ENCODE measurements around the gene NEK4.
"Not testable (repeated sequence)": the region's sequence is repeated elsewhere in the genome, so short reads cannot be mapped to it uniquely, and the experiment has no call there.

The NEK4 gene

DNA sequence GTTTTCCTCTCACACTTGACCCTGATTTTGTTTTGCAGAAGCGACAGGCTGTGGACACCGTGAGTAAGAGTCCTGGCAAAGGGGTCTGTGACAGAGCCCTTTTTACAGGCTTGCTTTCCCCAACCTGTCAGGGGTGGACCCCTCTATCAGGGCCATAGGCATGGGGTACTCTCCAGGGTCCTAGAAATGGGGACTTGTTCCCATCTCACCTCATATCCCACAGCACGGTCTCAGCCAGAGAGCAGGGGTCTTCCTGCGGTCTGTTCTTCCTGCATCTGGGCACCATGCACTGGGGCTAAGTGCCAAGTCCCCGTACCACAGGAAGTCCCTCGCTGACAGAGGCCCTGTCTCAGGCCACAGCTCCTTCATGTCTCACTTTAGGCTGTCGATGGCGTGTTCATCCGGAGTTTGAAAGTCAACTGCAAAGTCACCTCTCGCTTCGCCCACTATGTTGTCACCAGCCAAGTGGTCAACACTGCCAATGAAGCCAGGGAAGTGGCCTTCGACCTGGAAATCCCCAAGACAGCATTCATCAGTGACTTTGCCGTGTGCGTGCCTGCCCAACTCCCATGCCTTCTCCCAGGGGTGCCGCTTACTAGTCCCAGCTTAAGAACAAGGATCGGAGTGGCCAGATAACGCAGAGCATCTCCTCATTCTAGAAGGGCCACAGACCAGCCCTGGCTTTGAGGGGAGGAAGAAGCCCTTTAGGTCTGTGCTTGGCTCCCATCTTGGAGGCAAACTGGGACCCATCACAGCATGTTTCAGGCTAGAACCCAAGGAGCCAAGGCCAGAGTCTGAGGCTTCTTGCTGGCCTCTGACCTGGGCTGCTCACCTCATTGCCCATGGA, 7.4 kb upstream of the NEK4 start:
- no peak for DNase-seq

DNA sequence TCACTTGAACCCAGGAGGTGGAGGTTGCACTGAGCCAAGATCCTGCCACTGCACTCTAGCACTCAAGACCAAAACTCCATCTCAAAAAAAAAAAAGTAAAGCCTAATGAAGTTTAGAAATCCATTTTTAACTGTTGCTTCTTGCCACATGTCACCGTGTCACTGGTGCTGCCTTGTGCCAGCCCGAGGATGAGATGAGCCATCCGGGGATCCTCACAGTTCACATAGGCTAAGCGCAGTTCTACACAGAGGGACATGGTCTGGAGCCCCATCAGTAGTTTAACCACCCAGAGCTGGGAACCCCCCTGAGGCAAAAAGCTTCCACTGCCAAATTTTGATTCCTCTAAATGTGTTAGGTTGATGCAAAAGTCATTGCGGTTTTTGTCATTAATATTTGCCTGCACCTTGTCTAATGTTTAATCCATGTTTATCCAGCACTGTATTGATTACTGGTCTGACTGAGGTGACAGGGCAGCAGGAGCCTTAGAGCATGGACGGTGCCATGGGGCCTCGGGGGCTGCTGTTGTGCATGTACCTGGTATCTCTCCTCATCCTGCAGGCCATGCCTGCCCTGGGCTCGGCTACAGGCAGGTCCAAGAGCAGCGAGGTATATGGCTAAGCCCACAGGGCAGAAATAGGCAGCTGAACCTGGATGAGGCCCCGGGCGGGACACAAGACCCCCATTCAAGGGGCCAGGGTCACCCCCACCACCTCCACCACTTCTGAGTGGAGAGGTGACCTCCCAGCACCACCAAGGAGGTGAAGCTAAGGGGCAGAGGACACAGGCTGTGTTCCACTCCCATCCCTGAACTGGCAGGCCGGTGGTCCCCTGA, 6.6 kb upstream of the NEK4 start, which contains the start of gene ITIH1:
Gene ITIH1, plus strand, starts transcription at position 473 of the 832 bp plus-strand sequence. Its CDS starts 17 bp downstream, at position 490.
- no peak for DNase-seq

DNA sequence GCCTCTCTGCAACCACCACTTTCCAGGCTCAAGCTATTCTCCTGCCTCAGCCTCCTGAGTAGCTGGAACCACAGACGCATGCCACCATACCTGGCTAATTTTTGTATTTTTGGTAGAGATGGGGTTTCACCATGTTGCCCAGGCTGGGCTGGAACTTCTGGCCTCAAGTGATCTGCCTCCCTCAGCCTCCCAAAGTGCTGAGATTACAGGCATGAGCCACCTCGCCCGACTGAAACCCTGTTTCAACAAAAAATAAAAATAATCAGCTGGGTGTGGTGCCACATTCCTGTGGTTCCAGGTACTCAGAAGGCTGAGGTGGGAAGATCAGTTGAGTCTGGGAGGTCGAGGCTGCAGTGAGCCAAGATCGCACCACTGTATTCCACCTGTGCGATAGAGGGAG, 5.7 kb upstream of the NEK4 start:
- DNase-seq = not testable (repeated sequence)

DNA sequence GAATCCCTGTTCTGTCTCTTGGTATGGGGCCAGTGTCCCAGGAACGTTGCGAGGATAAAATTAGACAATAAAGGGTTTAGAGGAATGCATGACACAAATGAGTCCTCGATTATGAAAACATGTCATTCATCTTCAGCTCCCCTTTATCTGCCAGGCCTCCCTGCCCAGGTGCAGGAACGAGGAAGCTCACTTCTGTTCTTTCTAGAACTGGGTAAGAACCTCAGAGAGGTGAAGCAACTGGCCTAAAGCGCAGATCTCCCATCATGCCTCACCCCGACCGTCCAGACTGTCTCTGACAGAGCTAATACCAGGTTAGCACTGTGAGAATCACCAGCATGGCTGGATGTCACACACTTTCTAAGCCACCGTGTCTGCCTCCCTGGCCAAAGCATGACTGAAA, 5.1 kb upstream of the NEK4 start:
- no peak for DNase-seq

DNA sequence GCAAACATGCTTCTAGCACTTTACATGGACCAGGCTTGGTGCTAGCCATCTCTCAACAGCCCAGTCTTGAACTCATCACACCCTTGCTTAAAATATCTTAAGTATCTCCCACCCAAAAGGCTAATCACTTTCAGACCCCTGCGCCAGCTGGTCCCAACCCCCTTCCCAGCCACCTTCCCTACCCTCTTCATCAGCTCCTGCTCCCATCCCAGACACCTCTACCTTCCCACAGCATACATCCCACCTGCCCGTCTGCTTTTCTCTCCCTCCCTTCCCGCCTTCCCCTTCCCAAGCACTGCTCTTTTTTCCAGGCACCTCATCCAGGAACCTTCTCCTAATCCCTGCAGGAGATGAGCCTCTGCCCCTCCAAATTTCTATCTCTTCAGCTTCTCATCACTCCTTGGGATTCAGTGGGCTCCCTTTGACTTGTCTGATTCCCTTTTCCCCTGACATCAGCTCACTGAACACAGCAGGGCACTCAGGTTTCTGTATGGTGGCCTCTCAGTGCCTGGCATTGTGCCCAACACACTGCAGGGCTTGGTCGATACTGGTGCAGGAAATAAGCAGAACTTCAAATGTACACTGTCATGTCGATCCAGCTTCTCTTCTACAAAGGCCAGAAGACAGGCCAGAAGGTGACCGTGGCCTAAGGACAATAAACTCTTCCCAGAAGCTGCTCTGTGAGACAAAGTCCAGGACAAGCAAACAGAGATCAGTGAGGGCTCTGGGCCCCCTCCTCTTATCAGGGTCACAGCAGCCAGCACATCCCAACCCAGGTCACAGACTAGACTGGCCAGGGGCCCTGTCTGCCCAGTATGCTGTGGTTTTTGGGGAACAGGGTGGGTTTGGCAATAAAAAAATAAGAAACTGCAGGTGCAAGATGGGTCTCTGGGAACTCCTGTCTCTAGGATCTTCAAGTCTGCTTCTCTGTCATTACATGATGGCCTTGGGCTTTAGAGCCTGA, 4.4 kb upstream of the NEK4 start:
- DNase-seq = no peak

DNA sequence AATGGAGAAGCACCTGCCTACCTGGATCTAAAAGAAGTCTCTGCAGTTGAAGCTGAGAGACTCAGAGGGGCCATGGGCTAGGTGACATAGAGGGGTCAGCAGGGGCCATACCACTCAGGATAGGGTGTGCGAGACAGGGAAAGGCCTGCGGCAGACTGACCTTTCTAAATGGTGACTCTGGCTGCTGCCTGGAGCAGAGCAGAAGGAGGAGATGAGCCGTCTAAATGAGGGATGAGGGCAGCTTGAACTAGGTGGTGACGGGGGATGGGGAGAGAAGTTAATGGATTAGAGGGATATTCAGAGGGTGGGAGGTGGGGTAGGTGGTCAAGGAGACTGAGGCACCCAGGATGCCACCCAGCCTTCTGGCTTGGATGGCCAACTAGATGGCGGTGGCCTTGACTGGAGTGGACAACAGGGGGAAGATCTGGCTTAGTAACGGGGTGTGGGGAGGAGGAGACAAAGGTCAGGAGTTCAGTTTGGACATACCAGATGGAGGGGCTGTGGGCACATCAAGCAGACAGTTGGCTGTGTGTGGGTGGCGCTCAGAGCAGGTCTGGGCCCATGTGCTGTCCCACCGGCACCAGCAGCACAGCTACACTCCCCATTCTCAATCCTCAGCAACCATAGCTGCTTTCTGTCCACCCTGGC, 3.5 kb upstream of the NEK4 start:
- DNase-seq = no peak

DNA sequence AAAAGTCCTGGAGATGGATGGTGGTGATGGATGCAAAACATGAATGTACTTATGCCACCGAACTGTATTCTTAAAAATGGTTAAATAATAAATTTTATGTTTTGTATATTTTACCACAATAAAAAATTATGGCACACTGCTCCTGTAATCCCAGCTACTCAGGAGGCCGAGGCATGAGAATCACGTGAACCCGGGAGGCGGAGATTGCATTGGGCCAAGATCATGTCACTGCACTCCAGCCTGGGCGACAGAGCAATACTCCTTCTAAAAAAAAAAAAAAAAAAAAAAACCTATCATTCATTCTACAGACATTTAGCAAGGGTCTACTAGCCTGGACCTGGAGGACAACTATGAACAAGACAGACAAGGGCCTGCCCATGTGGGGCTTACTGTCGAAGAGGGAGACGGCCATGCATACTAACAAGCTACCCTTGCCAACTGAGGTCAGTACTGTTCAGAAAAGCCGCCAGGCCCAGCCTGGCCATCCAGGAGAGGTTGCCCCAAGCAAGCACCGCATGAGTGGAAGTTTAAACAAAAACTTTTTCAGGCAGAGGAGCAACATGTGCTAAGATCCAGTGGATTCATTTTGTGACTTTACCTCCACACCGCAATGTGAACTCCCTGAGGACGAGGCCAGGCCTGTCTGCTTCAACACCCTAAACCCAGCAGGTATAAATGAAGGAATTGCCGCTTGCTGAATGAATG, 2.8 kb upstream of the NEK4 start:
- DNase-seq = no peak

DNA sequence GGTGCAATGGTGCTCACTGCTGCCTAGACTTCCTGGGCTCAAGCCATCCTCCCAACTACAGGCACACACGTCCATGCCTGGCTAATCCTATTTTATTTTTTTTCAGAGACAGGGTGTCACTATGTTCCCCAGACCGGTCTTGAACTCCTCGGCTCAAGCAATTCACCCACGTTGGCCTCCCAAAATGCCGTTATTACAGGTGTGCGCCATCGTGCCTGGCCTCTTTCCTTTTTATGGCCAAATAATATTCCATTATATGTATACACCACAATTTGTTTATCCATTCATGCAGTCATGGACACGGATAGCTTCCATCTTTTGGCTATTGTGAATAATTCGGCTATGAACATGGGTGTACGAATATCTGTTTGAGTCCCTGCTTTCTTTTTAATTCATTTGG, 962 bp upstream of the NEK4 start:
- no peak for DNase-seq

DNA sequence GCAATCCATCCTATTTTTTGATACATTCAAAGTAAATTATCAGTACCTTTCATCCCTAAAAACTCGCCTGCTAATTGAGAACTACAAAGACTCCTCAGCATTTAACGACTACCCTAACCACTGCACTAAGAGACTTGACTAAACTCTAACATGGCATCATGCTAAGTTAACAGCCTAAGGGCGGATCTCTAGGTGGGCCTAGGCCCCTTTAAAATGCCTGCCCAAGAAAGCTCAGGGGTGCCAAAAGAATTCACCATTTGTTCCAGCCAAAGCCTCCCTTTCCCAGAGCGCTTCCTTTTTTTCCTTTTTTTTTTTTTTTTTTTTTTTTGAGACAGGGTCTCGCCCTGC, 568 bp upstream of the NEK4 start:
- DNase-seq = no peak

DNA sequence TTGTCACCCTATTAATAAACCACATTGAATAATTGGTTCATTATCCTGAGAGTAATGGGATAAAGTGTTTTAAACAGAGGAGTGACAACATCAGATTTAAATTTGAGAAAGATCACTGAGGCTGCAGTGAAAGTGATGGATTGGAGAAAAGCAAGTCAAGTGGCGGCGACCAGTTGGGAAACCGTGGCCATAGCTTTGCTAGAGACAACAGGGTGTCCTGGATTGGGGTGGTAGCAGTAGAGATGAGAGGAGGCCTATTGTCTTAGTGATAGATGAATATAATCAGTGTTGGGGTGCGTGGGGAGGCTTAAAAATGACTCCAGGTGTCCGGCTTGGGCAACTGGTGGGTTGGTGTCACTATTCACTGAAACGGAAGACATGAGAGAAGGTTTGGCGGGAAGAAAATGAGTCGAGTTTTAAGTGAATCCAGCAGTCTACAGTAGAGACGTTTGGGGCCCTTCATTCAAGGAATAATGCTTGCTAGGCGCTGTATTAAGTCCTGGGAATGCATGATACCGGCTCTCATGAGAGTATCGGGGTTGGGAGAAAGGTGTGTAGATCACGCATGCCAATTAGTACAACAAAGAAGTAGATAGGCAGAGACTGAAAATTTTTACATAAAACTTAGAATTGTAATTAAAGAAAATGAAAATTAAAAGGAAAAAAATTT, 819 bp downstream of the NEK4 start:
- DNase-seq = no peak

DNA sequence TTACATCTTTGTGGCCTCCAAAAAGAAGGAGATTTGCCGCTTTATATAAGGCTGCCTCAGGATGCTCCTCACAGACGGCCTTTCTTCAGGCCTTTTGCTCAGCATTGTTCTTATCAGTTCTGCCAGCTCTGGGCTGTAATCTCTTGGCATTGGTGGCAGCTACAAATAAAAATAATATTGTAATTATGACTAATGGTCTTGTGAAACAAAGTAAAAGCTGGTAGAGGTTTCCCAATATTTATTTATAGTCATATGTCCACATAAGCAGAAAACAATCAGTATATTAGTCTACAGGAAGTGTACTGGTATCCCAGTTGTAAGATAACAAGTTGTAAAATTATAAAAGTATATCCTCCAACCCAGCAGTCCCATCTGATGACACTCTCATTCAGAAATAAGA, 7.3 kb downstream of the NEK4 start:
- DNase-seq = no peak

DNA sequence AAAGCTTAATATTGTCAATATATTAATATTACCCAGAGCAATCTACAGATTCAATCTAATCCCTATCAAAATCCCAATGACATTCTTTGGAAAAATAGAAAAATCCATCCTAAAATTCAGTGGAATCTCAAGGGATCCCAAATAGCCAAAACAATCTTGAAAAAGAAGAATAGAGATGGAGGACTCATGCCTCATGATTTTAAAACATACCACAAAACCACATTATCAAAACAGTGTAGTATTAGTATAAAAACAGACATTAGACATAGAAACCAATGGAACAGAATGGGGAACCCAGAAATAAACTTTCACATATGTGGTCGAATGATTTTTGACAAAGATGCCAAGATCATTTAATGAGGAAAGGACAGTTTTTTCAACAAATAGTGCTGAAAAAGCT, 14.6 kb downstream of the NEK4 start:
- DNase-seq = no peak

DNA sequence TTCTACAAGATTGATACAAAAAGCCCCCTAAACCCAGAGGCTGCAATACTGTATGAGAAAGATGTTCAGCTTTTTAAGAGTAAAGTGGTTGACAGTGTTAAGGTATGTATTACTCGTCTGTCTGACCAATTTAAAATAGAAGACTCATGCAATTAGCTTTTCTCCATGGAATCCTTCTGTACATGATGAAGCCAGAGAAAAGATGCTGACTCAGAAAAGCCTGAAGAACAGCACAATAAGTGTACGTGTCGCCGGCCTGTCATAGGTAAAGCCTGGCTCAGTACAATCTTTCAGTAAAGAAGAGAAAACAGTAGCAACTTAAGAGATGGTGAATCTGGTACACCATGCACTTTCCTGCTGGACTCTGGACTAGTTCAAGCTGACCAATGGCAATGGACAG, 16.4 kb downstream of the NEK4 start:
- DNase-seq = no peak

DNA sequence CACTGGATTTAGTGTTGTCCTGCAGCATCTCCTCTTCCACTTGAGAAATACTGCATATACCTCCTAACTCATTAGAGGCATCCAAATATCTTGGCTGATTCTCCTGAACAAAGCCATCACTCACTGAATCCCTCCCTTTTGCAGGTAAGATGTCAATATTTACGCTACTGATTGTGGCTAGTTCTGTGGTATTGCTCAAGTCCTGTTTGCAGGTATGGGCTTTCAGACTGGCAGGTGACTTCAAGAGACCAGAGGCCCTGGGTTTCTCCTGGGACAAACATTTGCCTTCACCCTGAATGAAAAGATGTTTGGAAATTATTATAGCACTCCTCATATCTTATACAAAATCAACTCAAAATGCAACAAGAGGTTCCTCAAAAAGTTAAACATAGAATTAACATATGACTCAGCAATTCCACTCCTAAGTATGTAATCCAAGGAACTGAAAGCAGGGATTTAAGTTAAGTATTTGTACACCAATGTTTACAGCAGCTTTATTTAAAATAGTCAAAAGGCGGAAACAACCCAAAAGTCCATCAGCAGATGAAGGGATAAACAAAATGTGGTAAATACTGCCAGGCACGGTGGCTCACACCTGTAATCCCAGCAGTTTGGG, 18.6 kb downstream of the NEK4 start:
- DNase-seq = no peak

DNA sequence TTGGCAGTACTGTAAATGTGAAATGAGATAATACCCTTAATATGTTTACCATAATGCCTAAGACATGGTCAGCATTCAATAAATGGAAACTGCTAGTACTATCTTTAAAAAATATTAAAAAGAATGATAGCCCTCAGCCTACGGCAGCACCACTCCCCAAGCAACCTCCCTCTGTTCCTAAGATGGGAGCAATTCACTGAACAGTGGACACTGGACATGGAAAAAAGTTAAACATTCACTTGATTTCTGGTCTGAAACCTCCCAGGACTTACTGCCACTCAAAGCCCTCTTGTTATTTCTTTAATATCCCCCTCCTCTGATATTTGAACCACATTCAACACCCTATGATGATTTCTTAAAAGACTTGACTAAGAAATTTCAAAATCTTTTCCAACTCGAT, 27.0 kb downstream of the NEK4 start:
- DNase-seq = no peak

DNA sequence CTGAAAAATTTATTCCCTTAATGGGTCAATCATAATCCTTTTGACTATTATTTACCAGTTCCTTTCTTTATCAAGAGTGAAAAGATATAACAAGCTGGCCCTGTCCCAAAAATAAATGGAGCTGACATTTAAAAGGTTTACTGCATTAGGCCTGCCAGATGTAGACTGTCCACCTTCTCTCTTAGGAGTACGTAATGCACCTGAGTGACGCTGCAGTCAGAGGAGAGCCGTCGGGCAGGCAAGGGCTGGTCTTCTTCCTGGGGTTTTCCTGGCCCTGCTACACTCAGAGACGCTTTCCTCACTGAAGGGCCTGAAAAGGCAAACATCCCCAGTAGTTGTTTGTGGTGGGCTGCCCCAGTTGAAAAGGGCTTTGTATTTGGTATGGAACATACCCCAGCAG, 27.6 kb downstream of the NEK4 start:
- DNase-seq = no peak

DNA sequence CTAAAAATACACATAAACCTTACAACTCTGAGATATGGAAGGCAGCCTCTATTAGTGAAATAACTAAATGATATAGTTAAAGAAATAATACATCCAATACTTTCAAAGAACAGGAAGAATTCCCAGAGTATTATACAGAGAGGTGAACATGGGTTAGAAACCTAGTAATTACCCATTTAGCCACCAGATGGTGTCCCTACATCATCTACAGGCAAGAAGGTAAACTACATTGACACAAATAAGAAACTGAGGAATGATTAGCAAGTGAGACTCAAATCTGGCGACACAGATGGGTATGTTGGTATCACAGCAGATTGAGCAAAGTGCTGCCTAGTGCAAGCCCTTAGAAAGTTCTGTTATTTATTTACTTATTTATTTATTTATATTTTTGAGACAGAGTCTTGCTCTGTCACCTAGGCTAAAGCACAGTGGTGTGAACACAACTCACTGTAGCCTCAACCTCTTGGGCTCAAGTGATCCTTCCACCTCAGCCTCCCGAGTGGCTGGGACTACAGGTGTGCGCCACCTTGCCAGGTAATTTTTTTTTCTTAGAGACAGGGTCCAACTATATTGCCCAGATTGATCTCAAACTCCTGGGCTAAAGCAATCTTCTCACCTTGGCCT, 28.2 kb downstream of the NEK4 start:
- no peak for DNase-seq

DNA sequence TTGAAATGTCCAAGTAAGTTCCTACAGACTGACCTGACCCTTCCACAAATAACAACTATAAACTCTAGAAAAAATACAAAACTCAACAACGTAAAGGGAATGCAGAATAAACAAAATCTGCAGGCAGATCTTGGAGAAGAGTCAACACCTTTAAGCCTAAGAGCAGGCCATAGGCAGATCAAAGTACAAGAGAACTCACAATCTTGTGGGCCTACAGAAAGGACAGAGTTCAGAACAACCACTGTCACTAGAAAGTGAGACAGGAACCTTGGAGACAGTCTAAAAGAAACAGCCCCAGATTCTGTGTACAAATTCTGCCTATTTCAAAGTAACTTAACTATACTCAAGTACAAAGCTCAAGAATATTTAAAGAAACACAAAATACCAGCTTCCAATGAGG, 31.0 kb downstream of the NEK4 start:
- DNase-seq = no peak

DNA sequence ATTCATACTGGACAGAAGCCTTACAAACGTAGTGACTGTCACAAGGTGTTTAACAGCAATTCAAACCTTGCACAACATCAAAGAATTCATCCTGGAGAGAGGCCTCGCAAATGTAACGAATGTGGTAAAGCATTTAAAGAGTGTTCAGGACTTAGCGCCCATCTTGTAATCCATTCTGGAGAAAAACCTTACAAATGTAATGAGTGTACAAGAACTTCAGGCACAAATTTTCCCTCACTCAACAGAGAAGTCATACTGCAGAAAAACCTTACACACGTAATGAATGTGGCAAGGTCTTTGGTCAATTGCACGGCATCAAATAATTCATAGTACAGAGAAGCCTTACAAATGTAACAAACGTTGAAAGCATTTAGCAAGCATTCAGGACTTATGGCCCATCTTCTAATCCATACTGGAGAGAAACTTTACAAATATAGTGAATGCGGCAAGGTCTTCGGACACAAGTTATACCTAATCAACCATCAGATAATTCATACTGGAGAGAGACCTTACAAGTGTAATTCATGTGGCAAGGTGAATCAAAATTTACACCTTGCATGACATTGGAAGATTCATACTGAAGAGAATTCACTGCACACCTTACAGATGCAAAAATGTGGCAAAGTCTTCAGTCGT, 37.4 kb downstream of the NEK4 start:
- DNase-seq = no peak

DNA sequence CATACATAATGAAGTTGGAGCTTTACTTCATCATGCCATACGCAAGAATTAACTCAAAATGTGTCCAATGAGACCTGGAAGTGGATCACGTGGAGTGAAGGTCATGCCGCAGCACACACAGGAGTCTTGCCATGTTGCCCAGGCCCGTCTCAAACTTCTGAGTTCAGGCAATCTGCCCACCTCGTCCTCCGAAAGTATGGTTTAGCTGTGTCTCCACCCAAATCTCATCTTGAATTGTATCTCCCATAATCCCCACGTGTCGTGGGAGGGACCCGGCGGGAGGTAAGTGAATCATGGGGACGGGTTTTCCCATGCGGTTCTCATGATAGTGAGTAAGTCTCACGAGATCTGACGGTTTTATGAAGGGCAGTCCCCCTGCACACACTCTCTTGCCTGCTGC, 39.1 kb downstream of the NEK4 start:
- no peak for DNase-seq
